ENCODE measurements around the gene TMEM167B. TPM values are rescaled to one million over a fixed set of nuclear protein-coding genes. Genes with fewer than 3 reads are reported as not detected.
"Not testable (repeated sequence)": the region's sequence is repeated elsewhere in the genome, so short reads cannot be mapped to it uniquely, and the experiment has no call there.

Gene TMEM167B
- polyA plus RNA-seq, 1 experiment, result 31.0 TPM

- no peak for TF ChIP-seq CTCF (IDR thresholded peaks at IDR 0.05; ENCODE audit: insufficient read depth, low read depth, low read length)
- no peaks in the 10 kb centered on the region; the same call in 1 of the 2 replicates for H3K27me3 ChIP-seq (ENCODE audit: control insufficient read depth, insufficient read depth, low read length)
- ChIA-PET CTCF (interaction anchor here (1.4 kb wide), 1 partner anchor 10 kb away, joined by 3 read pairs; no protein-coding TSS in a partner anchor), POLR2A (no interaction called here)
- H3K36me3 ChIP-seq (ENCODE audit: control insufficient read depth, insufficient read depth, low read length), result no peaks in the 10 kb centered on the region
- H3K4me3 ChIP-seq (ENCODE audit: low read depth, low read length), result no peak overlapping the region
- DNase-seq (ENCODE audit: low read depth), result no peak
Measured at GRCh38 chr1:109140392-109140791, 49.8 kb downstream of the TMEM167B start.

GRCh38 chr1:109142260-109142659, 51.7 kb downstream of the TMEM167B start:
- ChIA-PET POLR2A (no interaction called here), CTCF (no interaction called here)
- TF ChIP-seq CTCF (IDR thresholded peaks at IDR 0.05; ENCODE audit: insufficient read depth, low read depth, low read length), result no peak
- no peak for DNase-seq (ENCODE audit: low read depth)
- Histone ChIP-seq H3K36me3 (ENCODE audit: control insufficient read depth, insufficient read depth, low read length) (no peaks in the 10 kb centered on the region), H3K4me3 (ENCODE audit: low read depth, low read length) (no peak overlapping the region), H3K27me3 (ENCODE audit: control insufficient read depth, insufficient read depth, low read length) (no peaks in the 10 kb centered on the region)

GRCh38 chr1:109142725-109143124, 52.2 kb downstream of the TMEM167B start:
- CTCF ChIA-PET; DNase-seq (ENCODE audit: low read depth); H3K4me3 ChIP-seq (ENCODE audit: low read depth, low read length); H3K27me3 ChIP-seq (ENCODE audit: control insufficient read depth, insufficient read depth, low read length); H3K36me3 ChIP-seq (ENCODE audit: control insufficient read depth, insufficient read depth, low read length); POLR2A ChIA-PET: not testable (repeated sequence)

Small RNA genes lying within 50 kb of the gene (small RNA-seq; reads per million reads assigned to genes)
- gene AL356488.2 (ENCODE audit: insufficient read length, low read depth, low replicate concordance), result not detected

Other genes starting within 250 kb of the TMEM167B start
- 0.25 and 0.32 TPM in 2 replicates for gene AKNAD1, start 233.7 kb upstream of the TMEM167B start, polyA plus RNA-seq (2011; rRNA removed)
- 8.1 and 17.2 TPM in 2 replicates for gene GPSM2, start 213.8 kb upstream of the TMEM167B start, polyA plus RNA-seq (2011; rRNA removed)
- gene CLCC1, start 127.3 kb upstream of the TMEM167B start, polyA plus RNA-seq (2011; rRNA removed), result 28.7 and 38.8 TPM in 2 replicates
- gene WDR47, start 48.7 kb upstream of the TMEM167B start, polyA plus RNA-seq (2011; rRNA removed), result 7.3 and 12.8 TPM in 2 replicates
- gene TAF13, start 14.8 kb upstream of the TMEM167B start, polyA plus RNA-seq (2011; rRNA removed), result 14.7 and 63.7 TPM in 2 replicates
- 1.1 and 2.3 TPM in 2 replicates for gene ELAPOR1, start 23.4 kb downstream of the TMEM167B start, polyA plus RNA-seq (2011; rRNA removed)
- gene SARS1, start 123.2 kb downstream of the TMEM167B start, polyA plus RNA-seq (2011; rRNA removed), result 411 and 428 TPM in 2 replicates
- gene CELSR2, start 158.8 kb downstream of the TMEM167B start, polyA plus RNA-seq (2011; rRNA removed), result 0.82 and 0.98 TPM in 2 replicates
- gene PSRC1, start 192.4 kb downstream of the TMEM167B start, polyA plus RNA-seq (2011; rRNA removed), result 17.9 and 25.9 TPM in 2 replicates
- 0.06 TPM in 1 of 2 replicates, not detected in the other for gene MYBPHL, start 216.2 kb downstream of the TMEM167B start, polyA plus RNA-seq (2011; rRNA removed)

Measured in BJ (cell line).